ENCODE data around the gene CMSS1.
"Not testable (repeated sequence)": the region's sequence is repeated elsewhere in the genome, so short reads cannot be mapped to it uniquely, and the experiment has no call there.

Gene CMSS1

GRCh38 chr3:99818818-99819217, 1.2 kb downstream of the CMSS1 start:
- DNase-seq = no peak

- DNase-seq = no peak
Measured at GRCh38 chr3:99823723-99824711, 6.4 kb downstream of the CMSS1 start.

- no peak for DNase-seq
Measured at GRCh38 chr3:99825004-99825640, 7.5 kb downstream of the CMSS1 start.

GRCh38 chr3:99829844-99830243, 12.2 kb downstream of the CMSS1 start:
- DNase-seq = no peak

GRCh38 chr3:99833617-99834205, 16.0 kb downstream of the CMSS1 start:
- no peak for DNase-seq

GRCh38 chr3:99834211-99834957, 16.7 kb downstream of the CMSS1 start:
- DNase-seq = no peak

- no peak for DNase-seq
Measured at GRCh38 chr3:99836681-99837080, 19.0 kb downstream of the CMSS1 start.

DNA sequence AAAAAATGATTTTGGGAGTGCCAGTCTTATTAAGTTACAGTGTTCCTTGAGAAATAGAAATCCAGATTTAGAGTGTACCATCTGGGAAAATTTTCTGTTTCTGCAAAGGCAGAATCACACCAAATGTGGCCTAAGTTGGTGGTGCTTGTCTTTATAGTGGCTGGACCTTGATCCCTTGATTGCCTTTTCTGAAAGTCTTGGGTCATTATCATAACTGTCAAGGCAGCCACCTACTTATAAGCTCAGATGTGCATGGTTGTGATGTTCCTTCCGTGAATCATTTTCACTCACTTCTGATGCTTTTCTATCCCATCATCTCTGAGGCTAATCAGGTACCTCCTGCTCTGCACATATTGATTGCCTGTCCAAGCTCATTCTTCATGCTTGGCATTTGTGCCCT, 20.1 kb downstream of the CMSS1 start:
- no peak for DNase-seq

GRCh38 chr3:99838755-99839154, 21.1 kb downstream of the CMSS1 start:
- DNase-seq = no peak

GRCh38 chr3:99839613-99840012, 22.0 kb downstream of the CMSS1 start:
- no peak for DNase-seq

- not testable (repeated sequence) for DNase-seq
Measured at GRCh38 chr3:99841949-99842348, 24.3 kb downstream of the CMSS1 start.

DNA sequence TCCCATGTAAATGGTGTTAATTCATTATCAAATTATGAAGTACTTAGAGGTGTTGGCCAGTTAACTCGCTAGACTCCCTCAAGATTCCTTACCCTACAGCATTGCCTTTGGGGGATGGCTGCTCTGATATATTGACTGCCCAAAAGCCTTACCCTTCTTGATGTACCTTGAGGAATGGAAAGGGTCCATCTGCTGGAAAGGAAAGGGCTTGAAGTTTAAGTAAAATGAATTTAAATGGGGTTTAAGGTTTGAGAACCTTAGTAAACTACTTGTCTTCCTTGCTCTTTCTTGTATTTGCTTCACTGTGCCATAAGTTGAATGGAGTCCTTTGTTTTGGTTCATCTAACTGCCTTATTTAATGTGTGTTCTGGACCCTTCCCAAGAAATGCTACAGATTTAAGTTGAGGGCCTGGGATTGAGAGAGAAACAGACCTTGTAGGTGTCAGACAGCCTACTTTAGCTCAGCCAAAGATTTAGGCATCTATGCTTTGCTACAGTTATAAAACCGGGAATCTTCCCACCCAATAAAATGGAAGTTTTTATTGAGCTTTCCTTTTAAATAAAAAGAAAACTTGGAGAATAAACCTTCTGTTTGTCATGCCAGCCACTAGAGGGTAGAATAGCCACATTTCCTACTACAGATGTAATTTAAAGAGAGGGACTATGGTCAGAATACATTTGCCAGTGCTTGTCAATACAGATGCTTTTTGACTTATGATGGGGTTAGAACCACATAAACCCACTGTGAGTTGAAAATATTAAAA, 25.3 kb downstream of the CMSS1 start:
- DNase-seq = no peak

DNA sequence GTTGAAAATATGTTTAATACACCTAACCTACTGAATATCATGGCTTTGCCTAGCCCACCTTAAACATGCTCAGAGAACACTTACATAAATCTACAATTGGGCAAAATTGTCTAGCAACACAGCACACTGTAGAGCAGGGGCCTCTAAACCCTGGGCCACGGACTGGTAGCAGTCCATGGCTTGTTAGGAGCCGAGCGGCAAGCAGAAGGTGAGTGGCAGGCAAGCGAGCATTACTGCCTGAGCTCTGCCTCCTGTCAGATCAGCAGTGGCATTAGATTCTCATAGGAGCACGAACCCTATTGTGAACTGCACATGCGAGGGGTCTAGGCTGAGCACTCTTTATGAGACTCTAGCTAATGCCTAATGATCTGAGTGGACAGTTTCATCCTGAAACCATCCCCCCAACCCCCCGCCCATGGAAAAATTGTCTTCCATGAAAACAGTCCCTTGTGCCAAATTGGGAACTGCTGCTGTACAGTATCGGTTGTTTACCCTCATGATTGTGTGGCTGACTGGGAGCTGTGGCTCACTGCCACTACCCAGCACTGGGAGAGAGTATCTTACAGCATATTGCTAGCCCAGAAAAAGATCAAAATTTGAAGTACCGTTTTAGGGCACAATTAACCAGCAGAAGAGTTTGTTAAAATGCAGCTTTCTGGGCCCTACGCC, 26.1 kb downstream of the CMSS1 start:
- no peak for DNase-seq

DNA sequence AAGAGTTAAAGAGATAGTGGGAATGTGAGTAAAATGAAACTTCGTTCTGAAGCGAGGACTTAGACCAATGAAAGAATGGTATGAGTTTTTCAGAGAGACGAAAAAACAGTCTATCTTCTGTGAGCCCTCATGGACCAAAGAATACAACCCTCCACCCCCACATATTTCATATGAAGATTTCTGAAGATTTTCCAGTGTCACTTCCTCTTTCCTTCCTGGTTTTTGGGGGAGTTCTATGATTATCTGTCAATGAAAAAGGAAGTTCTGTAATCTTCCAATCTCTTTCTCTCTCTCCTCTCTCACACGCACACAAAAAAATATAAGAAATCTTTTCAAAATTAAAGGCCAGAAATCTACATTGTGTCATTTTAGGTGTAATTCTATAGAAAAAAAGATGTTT, 27.7 kb downstream of the CMSS1 start:
- DNase-seq = no peak

DNA sequence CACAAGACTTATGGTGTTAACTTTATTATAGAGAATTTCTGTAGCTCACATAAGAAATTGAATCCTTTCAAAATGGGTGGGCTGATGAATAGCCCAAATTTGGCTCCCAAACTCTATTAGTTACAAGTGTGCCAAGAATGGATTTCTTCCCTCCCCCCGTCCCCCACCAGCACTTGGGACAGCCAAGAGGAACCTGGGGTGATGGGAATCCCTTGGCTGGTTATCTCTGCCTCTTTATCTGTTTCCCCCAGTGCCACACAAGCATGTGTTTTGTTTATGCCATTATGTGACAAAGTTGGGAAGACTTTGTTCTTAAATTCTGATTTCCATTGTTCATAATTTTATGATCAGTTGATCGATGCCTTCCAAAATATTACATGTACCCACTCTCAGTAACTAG, 28.3 kb downstream of the CMSS1 start:
- no peak for DNase-seq

DNA sequence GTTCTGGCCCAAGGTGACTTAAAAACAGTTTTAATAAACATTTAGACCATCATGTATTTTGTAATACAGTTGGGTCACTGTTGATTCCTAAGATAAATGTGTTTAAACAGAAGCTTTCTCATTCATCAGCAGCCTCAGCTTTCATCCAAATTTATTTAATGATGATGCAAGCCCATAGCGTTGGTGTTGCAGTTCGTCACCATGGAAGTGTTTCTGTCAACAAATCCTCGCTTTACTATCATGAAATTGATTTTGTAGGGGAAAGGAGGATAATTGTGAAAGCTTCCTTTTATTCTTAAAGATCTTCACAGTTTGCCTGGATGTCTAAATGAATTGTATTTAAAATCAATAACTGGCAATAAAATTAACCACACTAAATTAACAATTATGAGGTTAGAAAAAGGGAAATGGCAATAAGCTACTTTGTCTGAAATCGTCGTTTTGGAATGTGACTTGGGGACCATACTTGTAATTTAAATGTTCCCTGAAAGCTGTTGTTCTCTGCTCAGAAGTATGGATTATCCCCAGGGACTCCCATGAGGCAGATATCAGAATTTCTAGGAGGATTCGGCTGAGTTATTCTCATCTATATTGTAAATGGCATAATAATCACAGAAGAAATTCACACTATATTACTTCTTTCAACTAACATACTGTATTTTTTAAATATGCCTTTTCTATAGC, 29.0 kb downstream of the CMSS1 start:
- no peak for DNase-seq

- no peak for DNase-seq
Measured at GRCh38 chr3:99848433-99848832, 30.8 kb downstream of the CMSS1 start.

- DNase-seq = no peak
Measured at GRCh38 chr3:99850608-99851007, 32.9 kb downstream of the CMSS1 start.

- no peak for DNase-seq
Measured at GRCh38 chr3:99851955-99852354, 34.3 kb downstream of the CMSS1 start.

DNA sequence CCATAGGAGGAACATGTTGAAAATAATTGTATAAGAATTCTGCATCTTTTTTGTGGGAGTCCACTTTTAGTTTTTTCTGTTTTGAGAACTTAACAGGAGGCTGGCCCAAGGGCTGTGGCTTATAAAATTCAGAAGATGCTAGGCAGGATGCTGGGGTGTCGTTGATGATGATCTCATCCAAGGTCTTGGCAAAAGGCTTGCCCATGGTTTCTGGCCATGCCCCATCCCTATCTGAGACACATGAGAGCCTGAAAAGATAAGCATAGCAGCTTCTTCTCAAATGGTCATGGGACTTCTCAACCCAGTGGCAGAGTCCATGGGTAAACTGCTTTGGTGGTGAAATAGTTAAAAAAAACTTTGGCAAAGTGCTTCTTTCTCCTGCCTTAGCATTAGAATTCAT, 35.2 kb downstream of the CMSS1 start:
- no peak for DNase-seq

- no peak for DNase-seq
Measured at GRCh38 chr3:99854756-99855298, 37.2 kb downstream of the CMSS1 start.
